ENCODE measurements around the gene HYAL3. TPM values are rescaled to one million over a fixed set of nuclear protein-coding genes. Genes with fewer than 3 reads are reported as not detected.
A peak's percentile ranks its signal among the peaks of the same experiment; 100 is the strongest.

Gene HYAL3
- total and polyA plus RNA-seq, 2 of the 8 experiments (the other 6 are each of a cell fraction or from before 2014, with no cell fraction given), result 3.2 to 12.2 TPM

DNA sequence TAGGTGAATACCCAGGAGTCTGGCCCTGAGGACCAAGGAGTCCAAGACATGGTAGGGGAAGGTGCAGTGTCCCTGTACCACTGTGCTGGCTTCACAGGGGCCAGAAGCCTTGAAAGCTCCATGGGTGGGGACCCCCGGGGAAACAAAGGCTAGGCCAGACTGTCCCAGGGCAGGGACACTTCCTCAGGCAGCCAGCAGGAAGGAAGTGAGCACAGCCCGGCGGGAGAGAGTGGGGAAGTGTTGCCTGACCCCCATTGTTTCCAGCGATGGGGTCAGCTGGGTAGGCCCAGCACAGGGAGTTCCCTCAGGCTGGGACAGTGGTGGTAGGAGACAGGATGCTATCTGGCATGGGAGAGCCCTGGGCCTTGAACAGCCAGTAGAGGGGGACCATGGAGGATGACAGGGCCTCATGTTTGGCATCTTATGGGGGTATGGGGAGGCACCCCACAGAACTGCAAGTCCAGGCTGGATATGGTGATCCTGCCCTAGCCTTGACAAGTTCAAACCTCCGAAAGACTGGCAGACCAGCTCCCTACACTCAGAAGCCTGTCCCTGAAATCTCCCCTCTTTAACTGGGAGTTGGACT lies 24.5 kb upstream of the HYAL3 start:
- H3K4me2 ChIP-seq (ENCODE audit: insufficient read depth in 1 of 2, low read depth in 2 of 2, low read length in 2 of 2), result no peak overlapping the region; a peak in 1 of 4 replicates
- no peak overlapping the region for H3K4ac ChIP-seq (replicated peaks; ENCODE audit: insufficient read length, low read depth, low read length)
- peak overlapping the region; percentile 69; the same call in 1 of the 2 replicates for H2AK5ac ChIP-seq (ENCODE audit: low read depth, low read length)
- H3K23ac ChIP-seq (ENCODE audit: insufficient read length), result no peak overlapping the region
- no peak overlapping the region for H3K27ac ChIP-seq (ENCODE audit: low read depth, low read length)
- no peak overlapping the region for H3K14ac ChIP-seq (ENCODE audit: insufficient read length)
- H3K23me2 ChIP-seq (ENCODE audit: low read depth, low read length), result peaks cover 28% of the 10 kb centered on the region
- ChIA-PET CTCF (ENCODE audit: partially characterized antibody) (interaction anchor here (0.7 to 7.5 kb wide), 24 partner anchors 9 to 183 kb away, joined by 3 to 75 read pairs (median 7); partner anchors contain the start of genes GNAT1, HYAL1, IFRD2 and LSMEM2), POLR2A (ENCODE audit: partially characterized antibody) (interaction anchor here (1.1 to 12.6 kb wide), 8 partner anchors 10 to 48 kb away, joined by 3 to 149 read pairs (median 7); partner anchors contain the start of genes HYAL1, HYAL3, IFRD2 and NAA80)
- no peak overlapping the region for H2AFZ ChIP-seq (ENCODE audit: low read length)
- H4K20me1 ChIP-seq (replicated peaks in 1 of 2; ENCODE audit: control insufficient read depth in 1 of 2, insufficient read depth in 2 of 2, low read length in 2 of 2), result peaks cover 7 to 16% of the 10 kb centered on the region in 2 experiments
- H3K79me1 ChIP-seq (ENCODE audit: low read depth, low read length), result peaks cover 16% of the 10 kb centered on the region
- FAIRE-seq, result no peak
- no peaks in the 10 kb centered on the region for H3K27me3 ChIP-seq (replicated peaks in 1 of 4; ENCODE audit: control insufficient read depth in 3 of 4, extremely low read depth in 1 of 4, insufficient read depth in 3 of 4, low read length in 3 of 4)
- 97% methylated on average over 5 of the region's 5 CpGs; no CpG with 5 or more reads in 1 of the 2 experiments for WGBS, 2 experiments (ENCODE audit: extremely low coverage in 1 of 2, insufficient coverage in 1 of 2, insufficient read length in 1 of 2, insufficient replicate concordance in 2 of 2, low coverage in 1 of 2, low lambda C conversion rate in 2 of 2, missing lambda C conversion rate in 1 of 2)
- peak overlapping the region; percentile 44; the same call in 1 of the 2 replicates for H2BK12ac ChIP-seq (ENCODE audit: low read depth, low read length)
- peaks cover 0 to 32% of the 10 kb centered on the region in 2 experiments; a peak in 3 of 4 replicates for H3K79me2 ChIP-seq (ENCODE audit: control insufficient read depth in 1 of 2, insufficient read depth in 2 of 2, low read length in 2 of 2)
- H4K8ac ChIP-seq (ENCODE audit: extremely low read depth, insufficient read depth, low read length), result no peak overlapping the region
- H4K91ac ChIP-seq (replicated peaks; ENCODE audit: insufficient read length, low read length), result peak overlapping the region; percentile 17
- peaks cover 0 to 38% (median 22%) of the 10 kb centered on the region in 4 experiments; a peak in 6 of 7 replicates for H3K4me1 ChIP-seq (replicated peaks in 1 of 4; ENCODE audit: control insufficient read depth in 3 of 4, insufficient read depth in 4 of 4, low read length in 3 of 4)
- TF ChIP-seq, protein P1, sequence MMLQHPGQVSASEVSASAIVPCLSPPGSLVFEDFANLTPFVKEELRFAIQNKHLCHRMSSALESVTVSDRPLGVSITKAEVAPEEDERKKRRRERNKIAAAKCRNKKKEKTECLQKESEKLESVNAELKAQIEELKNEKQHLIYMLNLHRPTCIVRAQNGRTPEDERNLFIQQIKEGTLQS (IDR thresholded peaks at IDR 0.05; ENCODE audit: insufficient read depth, low read depth, low read length), result no peak
- TF ChIP-seq CHD1 (IDR thresholded peaks at IDR 0.05; ENCODE audit: low read depth, low read length), result no peak
- TF ChIP-seq SRF (IDR thresholded peaks at IDR 0.05; ENCODE audit: low read depth, low read length), result no peak
- TF ChIP-seq SIRT6 (IDR thresholded peaks at IDR 0.05; ENCODE audit: low read length), result no peak
- no peak for TF ChIP-seq SP1 (IDR thresholded peaks at IDR 0.05; ENCODE audit: low read depth, low read length)
- TF ChIP-seq SP4 (IDR thresholded peaks at IDR 0.05; ENCODE audit: low read length), result no peak
- no peak for TF ChIP-seq GABPA (IDR thresholded peaks at IDR 0.05; ENCODE audit: borderline replicate concordance, insufficient read depth, low read length)
- no peak for TF ChIP-seq RFX5 (IDR thresholded peaks at IDR 0.05; ENCODE audit: borderline replicate concordance, low read depth, low read length)
- no peak for TF ChIP-seq RAD21 (IDR thresholded peaks at IDR 0.05 in 1 of 2, conservative IDR thresholded peaks at IDR 0.05 in 1 of 2; ENCODE audit: low read depth in 2 of 2, low read length in 2 of 2)
- TF ChIP-seq POLR2AphosphoS5 (IDR thresholded peaks at IDR 0.05; ENCODE audit: low read depth, low read length), result no peak
- TF ChIP-seq KDM5A (IDR thresholded peaks at IDR 0.05; ENCODE audit: low read length), result no peak
- no peak for TF ChIP-seq BCL11A (IDR thresholded peaks at IDR 0.05; ENCODE audit: low read depth in 2 of 2, low read length in 2 of 2)
- no peak for TF ChIP-seq EGR1 (IDR thresholded peaks at IDR 0.05; ENCODE audit: borderline replicate concordance, low read depth, low read length)
- H2BK20ac ChIP-seq (ENCODE audit: low read length), result no peak overlapping the region; the same call in 1 of the 2 replicates
- no peaks in the 10 kb centered on the region for H3K9me3 ChIP-seq (ENCODE audit: insufficient read depth in 2 of 2, low read depth in 1 of 2, low read length in 1 of 2)
- no peak overlapping the region for H3K56ac ChIP-seq (replicated peaks; ENCODE audit: insufficient read length, low read depth, low read length)
- H3K36me3 ChIP-seq (ENCODE audit: control insufficient read depth in 2 of 4, insufficient read depth in 4 of 4, low read length in 3 of 4), result peaks cover 12 to 21% (median 18%) of the 10 kb centered on the region in 4 experiments; a peak in 7 of 8 replicates
- no peak overlapping the region for H2BK120ac ChIP-seq (replicated peaks; ENCODE audit: low read depth, low read length)
- no peak overlapping the region for H3K4me3 ChIP-seq (ENCODE audit: extremely low read depth in 1 of 4, insufficient read depth in 2 of 4, low read depth in 3 of 4, low read length in 4 of 4)
- H3K9ac ChIP-seq (replicated peaks in 1 of 4; ENCODE audit: extremely low read depth in 1 of 4, low read depth in 3 of 4, low read length in 3 of 4), result no peak overlapping the region
- no peak overlapping the region for H4K5ac ChIP-seq (ENCODE audit: insufficient read length, low read depth, low read length)
- DNase-seq (ENCODE audit: low read depth in 1 of 2, low spot score in 2 of 2), result no peak
- H2BK5ac ChIP-seq (ENCODE audit: low read depth, low read length), result no peak overlapping the region
- H2BK15ac ChIP-seq (ENCODE audit: low read length), result no peak overlapping the region
- H3K18ac ChIP-seq (ENCODE audit: extremely low read depth, low read length), result no peak overlapping the region

All from H1 (cell line).